Trophoblast cell (in vitro differentiated cells and primary cell): ENCODE results near the gene KCNAB1.

ENCODE experiments used
- DNase-seq, 2 donors: peaks; one replicate each; pipeline ENCODE4 v3.0.0-alpha.2; 2016
- H2AFZ ChIP-seq: 2 replicates; pipeline ENCODE4 v1.6.1; 2013; ENCODE audit warnings: low read length, moderate library complexity, mild to moderate bottlenecking; ENCODE audit not compliant: insufficient read depth, poor library complexity
- H2AK5ac ChIP-seq: 2 replicates; pipeline ENCODE4 v1.6.1; 2013; ENCODE audit warnings: mild to moderate bottlenecking, low read length
- H2BK120ac ChIP-seq: 2 replicates; pipeline ENCODE4 v1.6.1; 2013; ENCODE audit warnings: low read length, mild to moderate bottlenecking, moderate library complexity; ENCODE audit not compliant: insufficient read depth, poor library complexity
- H2BK12ac ChIP-seq: 2 replicates; pipeline ENCODE4 v1.6.1; 2013; ENCODE audit warnings: mild to moderate bottlenecking, low read length, moderate library complexity
- H2BK5ac ChIP-seq: 2 replicates; pipeline ENCODE4 v1.6.1; 2013; ENCODE audit warnings: low read length, low read depth, moderate library complexity, mild to moderate bottlenecking; ENCODE audit not compliant: poor library complexity
- H3K14ac ChIP-seq: 2 replicates; pipeline ENCODE4 v1.6.1; 2013; ENCODE audit warnings: mild to moderate bottlenecking, low read length
- H3K18ac ChIP-seq: 2 replicates; pipeline ENCODE4 v1.6.1; 2013; ENCODE audit warnings: mild to moderate bottlenecking, low read length
- H3K23ac ChIP-seq: 2 replicates; pipeline ENCODE4 v1.6.1; 2013; ENCODE audit warnings: low read length
- H3K27ac ChIP-seq: 2 replicates; pipeline ENCODE4 v1.5.1; 2013; ENCODE audit warnings: low read depth, mild to moderate bottlenecking, inconsistent platforms, low read length, moderate library complexity
- H3K27me3 ChIP-seq: 2 replicates; pipeline ENCODE4 v1.6.1; 2013; ENCODE audit warnings: inconsistent platforms, mild to moderate bottlenecking, low read length, moderate library complexity; ENCODE audit not compliant: insufficient read depth
- H3K36me3 ChIP-seq, 2 experiments: 1 replicate in 1 of 2; 2 replicates in 1 of 2; pipeline ENCODE4 v1.6.1; 2013; ENCODE audit warnings: low read length in 2 of 2, mild to moderate bottlenecking in 2 of 2, moderate library complexity in 1 of 2; ENCODE audit not compliant: insufficient read depth in 2 of 2, control insufficient read depth in 1 of 2
- H3K4ac ChIP-seq: 2 replicates; pipeline ENCODE4 v1.6.1; 2013; ENCODE audit warnings: low read depth, mild to moderate bottlenecking, low read length, moderate library complexity
- H3K4me1 ChIP-seq, 2 experiments: 1 replicate in 1 of 2; 2 replicates in 1 of 2; pipeline ENCODE4 v1.6.1; 2013; ENCODE audit warnings: low read length in 2 of 2, mild to moderate bottlenecking in 2 of 2, moderate library complexity in 1 of 2; ENCODE audit not compliant: insufficient read depth in 2 of 2, control insufficient read depth in 1 of 2
- H3K4me2 ChIP-seq: 2 replicates; pipeline ENCODE4 v1.6.1; 2013; ENCODE audit warnings: inconsistent platforms, mild to moderate bottlenecking, low read length, moderate library complexity
- H3K4me3 ChIP-seq: 2 replicates; pipeline ENCODE4 v1.5.1; 2013; ENCODE audit warnings: mild to moderate bottlenecking, low read depth, low read length, inconsistent platforms
- H3K79me1 ChIP-seq: one replicate; pipeline ENCODE4 v1.6.1; 2013; ENCODE audit warnings: low read length
- H3K79me2 ChIP-seq: 2 replicates; pipeline ENCODE4 v1.6.1; 2013; ENCODE audit warnings: low read length, mild to moderate bottlenecking; ENCODE audit not compliant: control insufficient read depth, insufficient read depth, poor library complexity
- H3K9ac ChIP-seq: 2 replicates; pipeline ENCODE4 v1.6.1; 2013; ENCODE audit warnings: mild to moderate bottlenecking, low read length
- H3K9me3 ChIP-seq: 2 replicates; pipeline ENCODE4 v1.6.1; 2013; ENCODE audit warnings: low read depth, mild to moderate bottlenecking, control low read depth, inconsistent platforms, low read length; ENCODE audit not compliant: insufficient read depth
- H4K12ac ChIP-seq: 2 replicates; pipeline ENCODE4 v1.6.1; 2013; ENCODE audit warnings: low read depth, mild to moderate bottlenecking, low read length, moderate library complexity
- H4K8ac ChIP-seq: 2 replicates; pipeline ENCODE4 v1.6.1; 2013; ENCODE audit warnings: low read depth, mild to moderate bottlenecking, low read length, moderate library complexity
- H4K91ac ChIP-seq: one replicate; pipeline ENCODE4 v1.6.1; 2013; ENCODE audit warnings: low read depth, mild to moderate bottlenecking, low read length, moderate library complexity
- WGBS: extraction: QIAGEN DNeasy Blood & Tissue Kit; methylation state at CpG from one replicate; pipeline ENCODE4 v1.1.7; 2013; ENCODE audit warnings: missing lambda C conversion rate; ENCODE audit not compliant: insufficient read length, insufficient coverage; ENCODE audit errors: extremely low coverage; 5-methylcytosine and 5-hydroxymethylcytosine counted together

KCNAB1 gene

DNA sequence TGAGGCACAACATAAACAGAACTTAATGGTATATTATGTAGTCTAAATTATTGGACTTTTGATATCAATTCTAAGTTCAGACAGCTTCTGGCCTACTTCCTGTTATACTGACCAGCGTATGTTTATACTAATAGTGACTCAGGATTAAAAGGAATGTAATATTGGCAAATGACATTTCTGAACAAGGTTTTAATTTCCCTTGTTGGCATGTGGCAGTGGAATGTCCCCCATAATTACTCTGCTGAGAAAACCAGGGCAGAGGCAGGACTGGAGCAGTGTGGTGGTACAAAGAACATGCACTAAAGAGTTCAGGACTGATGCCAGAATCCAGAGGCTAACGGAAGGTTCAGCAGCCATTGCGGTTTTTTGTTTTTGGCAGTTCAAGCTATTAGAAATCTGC lies 184.0 kb downstream of the KCNAB1 start:
- Histone ChIP-seq H3K23ac (no peak overlapping the region), H2BK5ac (no peak overlapping the region), H3K4me3 (no peak overlapping the region), H3K79me2 (no peaks in the 10 kb centered on the region), H2AFZ (no peak overlapping the region), H3K4me1 (no peaks in the 10 kb centered on the region), H3K4ac (no peak overlapping the region), H3K36me3 (no peaks in the 10 kb centered on the region), H3K9me3 (peaks cover 2% of the 10 kb centered on the region), H3K18ac (no peak overlapping the region), H3K27ac (no peak overlapping the region), H3K79me1 (no peaks in the 10 kb centered on the region), H3K27me3 (no peaks in the 10 kb centered on the region), H3K9ac (no peak overlapping the region), H3K4me2 (no peak overlapping the region), H2BK120ac (no peak overlapping the region), H4K12ac (no peak overlapping the region), H2BK12ac (no peak overlapping the region), H4K91ac (no peak overlapping the region), H4K8ac (no peak overlapping the region), H3K14ac (no peak overlapping the region), H2AK5ac (no peak overlapping the region)
- WGBS = no CpG with 5 or more reads among the region's 3 CpGs
- no peak for DNase-seq

DNA sequence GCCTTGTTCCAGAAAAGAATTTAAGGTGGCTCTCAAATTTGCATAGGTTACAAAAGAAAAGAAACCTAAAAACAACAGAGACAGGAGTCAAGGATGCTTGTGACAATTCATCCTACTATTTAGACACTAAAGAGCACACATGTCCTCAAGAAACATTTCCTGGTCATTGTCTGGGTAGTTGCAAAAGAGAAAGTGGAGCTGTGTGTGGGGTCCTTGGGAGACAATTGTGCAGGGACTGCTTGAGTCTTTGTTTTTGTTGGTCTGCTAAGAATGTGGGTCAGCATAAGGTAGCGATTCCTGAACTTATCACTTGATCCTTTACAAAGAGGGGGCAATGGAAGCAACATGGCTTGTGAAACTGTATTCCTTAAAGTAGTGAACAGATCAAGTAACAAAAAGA lies 185.3 kb downstream of the KCNAB1 start:
- H4K91ac ChIP-seq = no peak overlapping the region
- H2BK120ac ChIP-seq = no peak overlapping the region
- H2BK12ac ChIP-seq = no peak overlapping the region
- H3K27ac ChIP-seq = no peak overlapping the region
- no peaks in the 10 kb centered on the region for H3K79me1 ChIP-seq
- no peak overlapping the region for H3K9ac ChIP-seq
- H3K23ac ChIP-seq = no peak overlapping the region
- no peak overlapping the region for H3K18ac ChIP-seq
- H2AFZ ChIP-seq = no peak overlapping the region
- no peak overlapping the region for H2AK5ac ChIP-seq
- H3K79me2 ChIP-seq = no peaks in the 10 kb centered on the region
- no peak for DNase-seq
- no peak overlapping the region for H4K8ac ChIP-seq
- WGBS = no CpG with 5 or more reads among the region's 1 CpG
- no peaks in the 10 kb centered on the region for H3K36me3 ChIP-seq
- no peak overlapping the region for H3K4me2 ChIP-seq
- no peaks in the 10 kb centered on the region for H3K27me3 ChIP-seq
- H4K12ac ChIP-seq = no peak overlapping the region
- H3K4me1 ChIP-seq = no peaks in the 10 kb centered on the region
- no peak overlapping the region for H2BK5ac ChIP-seq
- no peak overlapping the region for H3K4ac ChIP-seq
- no peak overlapping the region for H3K4me3 ChIP-seq
- H3K9me3 ChIP-seq = peaks cover 2% of the 10 kb centered on the region
- no peak overlapping the region for H3K14ac ChIP-seq

DNA sequence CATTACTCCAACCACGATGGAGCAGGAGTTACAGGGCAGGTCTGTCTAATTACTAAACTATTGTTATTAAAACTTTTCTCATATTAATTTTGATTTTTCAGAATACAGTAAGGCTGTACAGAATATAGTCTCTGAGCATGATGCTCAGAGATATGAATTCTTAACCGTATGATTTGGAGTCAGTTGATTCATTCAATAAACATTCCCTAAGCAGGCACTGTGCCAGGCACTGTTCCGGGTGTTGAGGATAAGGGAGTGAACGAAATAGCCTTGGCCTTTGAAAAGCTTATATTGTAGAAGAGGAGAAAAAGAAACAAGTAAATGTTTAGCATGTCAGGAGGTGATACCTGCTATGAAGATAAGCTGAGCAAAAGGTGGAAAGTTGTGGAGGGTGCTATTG lies 187.3 kb downstream of the KCNAB1 start:
- H4K91ac ChIP-seq = no peak overlapping the region
- no peaks in the 10 kb centered on the region for H3K79me2 ChIP-seq
- no peak overlapping the region for H2BK5ac ChIP-seq
- H4K8ac ChIP-seq = no peak overlapping the region
- H4K12ac ChIP-seq = no peak overlapping the region
- no peak overlapping the region for H3K14ac ChIP-seq
- WGBS = no CpG with 5 or more reads among the region's 4 CpGs
- H3K9me3 ChIP-seq = peaks cover 2% of the 10 kb centered on the region
- DNase-seq = no peak
- H3K23ac ChIP-seq = no peak overlapping the region
- H2AK5ac ChIP-seq = no peak overlapping the region
- H3K4me2 ChIP-seq = no peak overlapping the region
- no peak overlapping the region for H3K18ac ChIP-seq
- H3K4me3 ChIP-seq = no peak overlapping the region
- no peak overlapping the region for H2AFZ ChIP-seq
- H3K27ac ChIP-seq = no peak overlapping the region
- H3K4ac ChIP-seq = no peak overlapping the region
- H2BK120ac ChIP-seq = no peak overlapping the region
- H3K27me3 ChIP-seq = no peaks in the 10 kb centered on the region
- no peaks in the 10 kb centered on the region for H3K4me1 ChIP-seq
- no peak overlapping the region for H2BK12ac ChIP-seq
- no peak overlapping the region for H3K9ac ChIP-seq
- H3K36me3 ChIP-seq = no peaks in the 10 kb centered on the region
- no peaks in the 10 kb centered on the region for H3K79me1 ChIP-seq

DNA sequence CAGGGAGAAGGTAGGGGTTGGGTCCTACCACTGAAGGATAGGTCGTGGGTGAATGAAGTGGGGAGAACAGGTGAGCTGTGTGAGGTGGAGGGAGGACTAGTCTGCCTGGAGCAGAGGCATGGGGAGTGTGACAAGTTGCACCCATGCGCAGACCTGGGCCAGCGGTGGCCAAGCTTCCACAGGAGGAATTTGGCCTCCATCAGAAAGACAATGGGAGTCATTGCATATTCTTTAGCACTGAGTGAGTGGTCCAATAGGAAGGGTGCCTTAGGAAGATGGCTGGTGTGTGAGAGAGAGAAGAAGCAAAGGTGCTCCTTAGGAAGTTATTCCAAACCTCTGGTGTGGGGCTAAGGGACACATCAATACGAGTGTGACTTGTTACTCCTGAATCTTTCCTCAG lies 191.1 kb downstream of the KCNAB1 start:
- DNase-seq = no peak
- Histone ChIP-seq H3K79me1 (no peaks in the 10 kb centered on the region), H3K36me3 (no peaks in the 10 kb centered on the region), H3K27ac (no peak overlapping the region), H3K4me3 (no peak overlapping the region), H4K8ac (no peak overlapping the region), H3K18ac (no peak overlapping the region), H2AK5ac (no peak overlapping the region), H2BK5ac (no peak overlapping the region), H3K23ac (no peak overlapping the region), H4K12ac (no peak overlapping the region), H3K9me3 (peaks cover 2% of the 10 kb centered on the region), H3K27me3 (no peaks in the 10 kb centered on the region), H3K4ac (no peak overlapping the region), H3K4me1 (no peaks in the 10 kb centered on the region), H4K91ac (no peak overlapping the region), H2BK120ac (no peak overlapping the region), H2AFZ (no peak overlapping the region), H3K79me2 (no peaks in the 10 kb centered on the region), H3K9ac (no peak overlapping the region), H2BK12ac (no peak overlapping the region), H3K14ac (no peak overlapping the region), H3K4me2 (no peak overlapping the region)
- no CpG with 5 or more reads among the region's 4 CpGs for WGBS
